Left ventricle myocardium inferior (tissue), 1 donor: Measurements from ENCODE around the gene ACR. TPM values are rescaled to one million over a fixed set of nuclear protein-coding genes. Genes with fewer than 3 reads are reported as not detected.

Experiments used
- DNase-seq: peaks from one replicate; pipeline ENCODE4 v3.0.0-alpha.2; 2020
- H3K27ac ChIP-seq: fragments of 200-600 bp; replicated peaks from 2 replicates; pipeline ENCODE4 v1.8.0; 2021
- H3K27me3 ChIP-seq: fragments of 200-600 bp; 2 replicates; pipeline ENCODE4 v1.8.0; 2021; ENCODE audit warnings: low read depth
- H3K36me3 ChIP-seq: fragments of 200-600 bp; 2 replicates; pipeline ENCODE4 v1.8.0; 2021
- H3K4me1 ChIP-seq: fragments of 200-600 bp; 2 replicates; pipeline ENCODE4 v1.8.0; 2021
- H3K4me3 ChIP-seq: fragments of 200-600 bp; 2 replicates; pipeline ENCODE4 v1.8.0; 2021; ENCODE audit warnings: mild to moderate bottlenecking, moderate library complexity
- H3K9me3 ChIP-seq: fragments of 200-600 bp; replicated peaks from 2 replicates; pipeline ENCODE4 v1.8.0; 2021
- CTCF ChIP-seq: fragments of 200-600 bp; IDR thresholded peaks from 2 replicates; pipeline ENCODE4 v1.8.0; 2021; ENCODE audit warnings: antibody characterized with exemption, mild to moderate bottlenecking, borderline replicate concordance
- intact Hi-C: fragments of 100-400 bp; cut with micrococcal nuclease; formaldehyde crosslinking; loops from one replicate; pipeline ENCODE4 v1.11.0; 2022
- total RNA-seq: library from RNA; stranded (reverse); fragmentation: NEBNext Ultra II Directional; extraction: Animal tissue kit (Norgen Biotek cat#: 25700); gene quantifications from one replicate; pipeline ENCODE4 v1.2.1, GENCODE V29; 2021
- donor health status: DM: no; HTN: yes; CAD: no; lungs with severe emphysema.

ACR gene
- total RNA-seq, 1 donor from 2014 or later = 0.30 TPM

DNA sequence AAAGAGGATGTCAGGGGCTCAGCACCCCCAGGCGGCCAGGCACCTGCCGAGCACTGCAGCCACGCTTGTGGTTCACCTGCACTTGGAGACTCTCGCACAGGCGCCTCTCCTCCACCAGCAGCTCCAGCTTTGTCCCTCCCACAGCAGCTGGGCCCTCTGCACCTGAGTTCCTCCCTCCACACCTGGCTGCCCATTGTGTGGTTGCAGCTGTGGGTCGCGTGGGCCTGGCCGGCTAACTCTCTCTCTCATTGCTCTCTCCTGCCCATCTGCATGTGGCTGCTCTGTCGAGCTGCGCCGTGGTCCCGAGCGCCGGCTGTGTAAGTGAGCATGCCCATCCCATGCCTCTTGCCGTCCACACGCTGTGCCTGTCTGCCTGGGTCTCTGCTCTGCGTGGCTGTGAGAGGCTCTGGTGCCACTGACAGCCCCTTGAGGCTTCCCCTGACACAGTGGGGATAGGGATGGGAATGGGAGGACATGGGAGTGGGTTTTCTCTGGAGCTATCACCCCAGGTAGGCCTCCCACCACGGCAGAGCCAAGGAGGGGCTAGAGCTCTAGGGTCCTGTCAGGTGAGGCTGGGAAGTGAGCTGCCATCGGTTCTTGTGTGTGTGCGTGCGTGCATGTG lies 8.5 kb upstream of the ACR start:
- H3K27ac ChIP-seq = peak overlapping the region; percentile 52
- no peak overlapping the region for H3K4me3 ChIP-seq
- H3K9me3 ChIP-seq = no peaks in the 10 kb centered on the region
- peaks cover 20% of the 10 kb centered on the region for H3K36me3 ChIP-seq
- TF ChIP-seq CTCF = no peak
- intact Hi-C loops = no loop called here
- peaks cover 93% of the 10 kb centered on the region for H3K4me1 ChIP-seq
- H3K27me3 ChIP-seq = peaks cover 53% of the 10 kb centered on the region
- peak; percentile 9 for DNase-seq

- Histone ChIP-seq H3K27me3 (peaks cover 60% of the 10 kb centered on the region), H3K4me3 (no peak overlapping the region), H3K27ac (peak overlapping the region; percentile 52), H3K36me3 (peaks cover 20% of the 10 kb centered on the region), H3K9me3 (no peaks in the 10 kb centered on the region), H3K4me1 (peaks cover 85% of the 10 kb centered on the region)
- no peak for TF ChIP-seq CTCF
- DNase-seq = peak; percentile 15
- intact Hi-C loops = no loop called here
These were observed 7.8 kb upstream of the ACR start for GRCh38 chr22:50730013-50730891.

- intact Hi-C loops = no loop called here
These were observed 6.9 kb upstream of the ACR start for GRCh38 chr22:50730941-50731661.

GRCh38 chr22:50731811-50732624 lies 6.0 kb upstream of the ACR start:
- peak; percentile 37 for DNase-seq
- intact Hi-C loops = no loop called here
- Histone ChIP-seq H3K27ac (peak overlapping the region; percentile 70), H3K27me3 (peaks cover 71% of the 10 kb centered on the region), H3K9me3 (no peaks in the 10 kb centered on the region), H3K36me3 (peaks cover 5% of the 10 kb centered on the region), H3K4me3 (peak overlapping the region; percentile 38), H3K4me1 (peaks cover 68% of the 10 kb centered on the region)
- TF ChIP-seq CTCF = peak; percentile 82

More at GRCh38 chr22:50730941-50731661, 6.9 kb upstream of the ACR start:
- no peaks in the 10 kb centered on the region for H3K9me3 ChIP-seq
- H3K4me3 ChIP-seq = no peak overlapping the region
- peaks cover 13% of the 10 kb centered on the region for H3K36me3 ChIP-seq
- peak; percentile 45 for DNase-seq
- H3K27me3 ChIP-seq = peaks cover 66% of the 10 kb centered on the region
- TF ChIP-seq CTCF = no peak
- peak overlapping the region; percentile 70 for H3K27ac ChIP-seq
- peaks cover 77% of the 10 kb centered on the region for H3K4me1 ChIP-seq

DNA sequence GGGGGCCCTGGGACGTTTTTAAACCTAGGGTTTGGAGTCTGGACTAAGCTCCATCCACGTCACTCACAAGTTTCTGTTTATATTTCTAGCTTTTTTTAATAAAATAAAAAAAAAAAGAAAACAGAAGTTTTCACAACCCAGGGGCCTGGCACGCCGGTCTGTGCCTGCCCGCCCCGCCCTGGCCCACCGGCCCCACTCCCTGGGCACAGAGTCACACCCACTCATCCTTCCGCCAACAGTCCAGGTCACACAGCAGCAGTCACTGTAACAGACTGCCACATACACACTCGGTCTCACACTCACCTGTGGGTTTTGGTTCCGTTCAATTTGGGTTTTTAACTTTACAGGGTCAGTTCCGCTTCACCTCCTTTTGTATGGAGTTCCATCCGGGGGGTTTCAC lies 5.3 kb upstream of the ACR start:
- peak; percentile 11 for DNase-seq
- Histone ChIP-seq H3K9me3 (no peaks in the 10 kb centered on the region), H3K4me1 (peaks cover 61% of the 10 kb centered on the region), H3K27me3 (peaks cover 76% of the 10 kb centered on the region), H3K27ac (no peak overlapping the region), H3K36me3 (peaks cover 4% of the 10 kb centered on the region), H3K4me3 (no peak overlapping the region)
- no peak for TF ChIP-seq CTCF
- intact Hi-C loops = no loop called here
